A549 (cell line): ENCODE measurements around the gene GRAMD2A.
A peak's percentile ranks its signal among the peaks of the same experiment; 100 is the strongest.

Experiments used
- CEBPB ChIP-seq, 2 experiments: fragments of >200 bp in 1 of 2; sonication (Bioruptor Twin) in 1 of 2; formaldehyde crosslinking in 1 of 2; IDR thresholded peaks; 2 replicates each; pipeline ENCODE4 v1.6.1; 2012 to 2016
- CTCF ChIP-seq: fragments of >200 bp; sonication (Bioruptor Twin); formaldehyde crosslinking; IDR thresholded peaks from 3 replicates; pipeline ENCODE4 v1.5.1; 2016
- EP300 ChIP-seq, 2 experiments: fragments of >200 bp; sonication (Bioruptor Twin); formaldehyde crosslinking; IDR thresholded peaks; 2 replicates in 1 of 2; 3 replicates in 1 of 2; pipeline ENCODE4 v1.6.1; 2016 to 2017
- PHF8 ChIP-seq: fragments of 200-600 bp; sonication (generic); IDR thresholded peaks from 2 replicates; pipeline ENCODE4 v1.6.1; 2016; ENCODE audit warnings: low read depth, mild to moderate bottlenecking, antibody characterized with exemption, moderate library complexity, borderline replicate concordance
- POLR2A ChIP-seq: IDR thresholded peaks from 2 replicates; pipeline ENCODE4 v1.6.1; 2012; ENCODE audit warnings: mild to moderate bottlenecking, low read length
- POLR2AphosphoS2 ChIP-seq: conservative IDR thresholded peaks from 2 replicates; pipeline ENCODE4 v1.6.1; 2012; ENCODE audit warnings: low read length, improper control_type of control experiment, inconsistent platforms
- REST ChIP-seq: fragments of 200-600 bp; sonication (generic); IDR thresholded peaks from 2 replicates; pipeline ENCODE4 v1.6.1; 2016; ENCODE audit warnings: antibody characterized with exemption, mild to moderate bottlenecking, moderate library complexity
- TF ChIP-seq, protein P1 (sequence below): IDR thresholded peaks from 2 replicates; pipeline ENCODE4 v1.6.1; 2012

GRCh38 chr15:72237029-72237852 is 39.7 kb upstream of the GRAMD2A start:
- TF ChIP-seq CEBPB (IDR thresholded peaks at IDR 0.05) (peak; percentile 59 to 80), CTCF (no peak), REST (no peak), EP300 (IDR thresholded peaks at IDR 0.05) (peak; percentile 36 to 66; a peak in 2 of 5 replicates), POLR2AphosphoS2 (no peak), PHF8 (no peak), POLR2A (peak; percentile 74)
- TF ChIP-seq, protein P1, sequence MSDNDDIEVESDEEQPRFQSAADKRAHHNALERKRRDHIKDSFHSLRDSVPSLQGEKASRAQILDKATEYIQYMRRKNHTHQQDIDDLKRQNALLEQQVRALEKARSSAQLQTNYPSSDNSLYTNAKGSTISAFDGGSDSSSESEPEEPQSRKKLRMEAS = peak; percentile 62
